Lower lobe of right lung (tissue), 2 donors: ENCODE results near the gene CXCL8. TPM values are rescaled to one million over a fixed set of nuclear protein-coding genes. Genes with fewer than 3 reads are reported as not detected.
"Not testable (repeated sequence)": the region's sequence is repeated elsewhere in the genome, so short reads cannot be mapped to it uniquely, and the experiment has no call there.

Experiments used
- ATAC-seq, 2 donors: fragments of 200-7000 bp; cut with Tn5 transposase; one replicate each; pipeline ENCODE4 v1.9.1; 2020 to 2022; ENCODE audit warnings: mild to moderate bottlenecking in 2 of 2, moderate library complexity in 2 of 2
- DNase-seq: peaks from one replicate; pipeline ENCODE4 v3.0.0-alpha.2; 2020
- H3K27ac ChIP-seq: fragments of 200-600 bp; one replicate; pipeline ENCODE4 v1.8.0; 2022
- H3K27me3 ChIP-seq: fragments of 200-600 bp; one replicate; pipeline ENCODE4 v1.8.0; 2022; ENCODE audit warnings: low read depth
- H3K36me3 ChIP-seq: fragments of 200-600 bp; one replicate; pipeline ENCODE4 v1.8.0; 2022; ENCODE audit warnings: mild to moderate bottlenecking
- H3K4me1 ChIP-seq: fragments of 200-600 bp; one replicate; pipeline ENCODE4 v1.8.0; 2022
- H3K4me3 ChIP-seq: fragments of 200-600 bp; one replicate; pipeline ENCODE4 v1.8.0; 2022; ENCODE audit warnings: mild to moderate bottlenecking
- H3K9me3 ChIP-seq: fragments of 200-600 bp; one replicate; pipeline ENCODE4 v1.8.0; 2022
- CTCF ChIP-seq: fragments of 200-600 bp; IDR thresholded peaks from one replicate; pipeline ENCODE4 v1.8.0; 2022; ENCODE audit warnings: antibody characterized with exemption, mild to moderate bottlenecking
- intact Hi-C: fragments of 100-400 bp; cut with DNase I; formaldehyde crosslinking; loops from one replicate; pipeline ENCODE4 v1.11.0; 2022
- long read RNA-seq: library from polyadenylated mRNA; unstranded; transcript quantifications from one replicate; pipeline ENCODE4 v2.0.0, GENCODE V29; 2021
- total RNA-seq: library from RNA; stranded (reverse); fragmentation: NEBNext Ultra II Directional; extraction: Animal tissue kit (Norgen Biotek cat#: 25700); gene quantifications from one replicate; pipeline ENCODE4 v1.2.1, GENCODE V29; 2021
- donor health status: DM: no; HTN: yes; CAD: no; lungs with severe emphysema.

The CXCL8 gene
- total RNA-seq: 6.2 TPM
- long read RNA-seq, partial matches to known transcripts: 0 of 2 reads
- long read RNA-seq, other reads (novel, unspliced or antisense): 0 of 2 reads

- ATAC-seq (peak; percentile 83 to 89), DNase-seq (peak; percentile 57)
- Histone ChIP-seq H3K27ac (no peak within 1 kb of the TSS), H3K36me3 (no peaks in the 10 kb centered on the region), H3K27me3 (no peaks in the 10 kb centered on the region), H3K9me3 (no peaks in the 10 kb centered on the region), H3K4me3 (no peak within 1 kb of the TSS), H3K4me1 (peaks cover 24% of the 10 kb centered on the region)
- intact Hi-C loops: no loop called here
- no peak for TF ChIP-seq CTCF
Observed at GRCh38 chr4:73740353-73740778, at the start of gene CXCL8. Gene CXCL8 (plus strand): TSS chr4:73740569. CDS start chr4:73740659, 90 bp downstream.

GRCh38 chr4:73691201-73691600 is 49.2 kb upstream of the CXCL8 start:
- intact Hi-C loops, H3K9me3 ChIP-seq, H3K27ac ChIP-seq, H3K4me3 ChIP-seq, ATAC-seq, H3K27me3 ChIP-seq, DNase-seq, H3K36me3 ChIP-seq, H3K4me1 ChIP-seq: not testable (repeated sequence)

GRCh38 chr4:73691759-73692158 is 48.6 kb upstream of the CXCL8 start:
- ATAC-seq (no peak), DNase-seq (no peak)
- Histone ChIP-seq H3K27me3 (no peaks in the 10 kb centered on the region), H3K4me3 (no peak overlapping the region), H3K36me3 (no peaks in the 10 kb centered on the region), H3K27ac (no peak overlapping the region), H3K4me1 (no peaks in the 10 kb centered on the region), H3K9me3 (no peaks in the 10 kb centered on the region)
- intact Hi-C loops: no loop called here
- TF ChIP-seq CTCF: no peak

- intact Hi-C loops: no loop called here
- no peaks in the 10 kb centered on the region for H3K4me1 ChIP-seq
- H3K27ac ChIP-seq: no peak overlapping the region
- no peaks in the 10 kb centered on the region for H3K9me3 ChIP-seq
- no peak for TF ChIP-seq CTCF
- H3K4me3 ChIP-seq: no peak overlapping the region
- H3K36me3 ChIP-seq: no peaks in the 10 kb centered on the region
- DNase-seq: no peak
- ATAC-seq: no peak
- H3K27me3 ChIP-seq: no peaks in the 10 kb centered on the region
Observed at GRCh38 chr4:73692254-73692653, 48.1 kb upstream of the CXCL8 start.

- Histone ChIP-seq H3K36me3 (no peaks in the 10 kb centered on the region), H3K9me3 (no peaks in the 10 kb centered on the region), H3K27me3 (no peaks in the 10 kb centered on the region), H3K4me1 (no peaks in the 10 kb centered on the region), H3K4me3 (no peak overlapping the region), H3K27ac (no peak overlapping the region)
- intact Hi-C loops: no loop called here
- DNase-seq (no peak), ATAC-seq (no peak)
- no peak for TF ChIP-seq CTCF
Observed at GRCh38 chr4:73692701-73693100, 47.7 kb upstream of the CXCL8 start.

- H3K36me3 ChIP-seq: no peaks in the 10 kb centered on the region
- no peaks in the 10 kb centered on the region for H3K9me3 ChIP-seq
- H3K4me1 ChIP-seq: peaks cover 7% of the 10 kb centered on the region
- intact Hi-C loops: no loop called here
- no peak for ATAC-seq
- no peaks in the 10 kb centered on the region for H3K27me3 ChIP-seq
- no peak overlapping the region for H3K4me3 ChIP-seq
- H3K27ac ChIP-seq: no peak overlapping the region
- no peak for TF ChIP-seq CTCF
- DNase-seq: no peak
Observed at GRCh38 chr4:73693811-73694210, 46.6 kb upstream of the CXCL8 start.
